Activated T-helper 1 cell treated with Interleukin-2 at 50 U/mL for 16 hours (primary cell): Measurements from ENCODE around the gene BEST1.

Experiments
- DNase-seq: peaks from one replicate; pipeline ENCODE4 v3.0.0-alpha.2; 2020; ENCODE audit warnings: low read depth

The BEST1 gene

DNA sequence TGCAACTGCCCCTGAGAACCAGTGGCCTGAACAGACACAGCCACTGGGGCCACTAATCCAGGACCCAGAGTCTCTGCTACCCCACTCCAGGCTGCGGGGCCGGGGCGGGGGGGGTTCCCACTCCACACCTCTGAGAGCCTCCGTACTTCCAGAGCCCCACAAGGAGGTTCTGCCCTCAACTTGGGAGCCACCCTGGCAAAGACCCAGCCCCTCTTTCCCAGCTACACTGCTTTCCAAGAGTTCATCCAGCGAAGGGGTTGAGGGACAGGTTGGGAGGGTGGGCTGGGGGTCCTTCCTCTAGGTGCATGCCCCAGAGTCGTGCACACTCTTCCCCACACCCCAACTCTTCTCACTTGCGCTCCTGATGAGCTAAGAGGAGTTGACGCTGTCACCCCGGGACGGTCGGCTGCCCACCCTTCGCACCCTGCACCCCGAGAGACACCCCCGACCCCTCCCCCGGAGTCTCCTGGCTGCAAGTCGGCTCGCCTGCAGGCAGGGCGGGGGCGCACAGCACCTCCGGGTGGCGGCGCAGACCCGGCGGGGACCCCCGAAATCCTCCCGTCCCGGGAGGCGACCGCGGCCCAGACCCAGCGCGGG lies 33.3 kb upstream of the BEST1 start:
- DNase-seq, result no peak

DNA sequence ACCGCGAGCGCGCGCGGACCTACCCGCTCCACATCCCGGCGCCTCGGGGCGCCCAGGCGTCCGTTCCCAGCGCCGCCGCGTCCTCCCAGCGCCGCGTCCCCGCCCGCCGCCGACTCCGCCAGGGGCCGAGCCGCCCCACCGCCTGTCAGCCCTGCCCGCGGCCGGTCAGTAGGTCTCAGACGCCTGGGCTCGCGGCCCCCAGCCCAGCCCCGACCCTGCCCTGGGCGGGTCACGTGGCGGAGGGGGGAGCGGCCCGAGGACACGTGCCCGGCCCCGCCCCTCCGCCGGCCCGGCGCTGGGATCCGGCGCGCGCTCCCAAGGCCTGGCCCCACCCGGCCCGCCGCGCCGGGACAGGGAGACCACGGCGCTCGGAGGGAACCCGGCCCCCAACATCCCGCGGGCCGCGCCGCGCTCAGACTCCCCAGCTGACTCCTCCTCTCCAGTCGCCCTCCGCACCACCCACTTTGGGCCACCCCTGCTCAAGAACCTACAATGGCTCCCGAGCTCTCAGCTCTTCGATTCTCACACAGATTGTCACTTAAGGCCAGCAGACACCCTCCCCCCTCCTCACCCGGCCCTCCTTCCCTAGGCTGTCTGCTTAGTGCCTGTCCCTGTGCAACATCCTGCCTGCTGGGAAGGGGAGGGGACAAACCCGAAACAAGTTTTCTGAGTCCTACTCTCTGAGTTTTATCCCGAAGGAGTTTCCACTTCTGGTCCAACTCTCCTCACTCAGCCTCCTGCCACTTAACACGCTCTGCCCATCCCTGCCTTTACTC lies 32.6 kb upstream of the BEST1 start, which contains the start of gene RAB3IL1:
Gene RAB3IL1, minus strand, starts transcription at position 233 of the 776 bp plus-strand sequence. Its CDS starts 199 bp downstream, at position 34.
- no peak for DNase-seq

DNA sequence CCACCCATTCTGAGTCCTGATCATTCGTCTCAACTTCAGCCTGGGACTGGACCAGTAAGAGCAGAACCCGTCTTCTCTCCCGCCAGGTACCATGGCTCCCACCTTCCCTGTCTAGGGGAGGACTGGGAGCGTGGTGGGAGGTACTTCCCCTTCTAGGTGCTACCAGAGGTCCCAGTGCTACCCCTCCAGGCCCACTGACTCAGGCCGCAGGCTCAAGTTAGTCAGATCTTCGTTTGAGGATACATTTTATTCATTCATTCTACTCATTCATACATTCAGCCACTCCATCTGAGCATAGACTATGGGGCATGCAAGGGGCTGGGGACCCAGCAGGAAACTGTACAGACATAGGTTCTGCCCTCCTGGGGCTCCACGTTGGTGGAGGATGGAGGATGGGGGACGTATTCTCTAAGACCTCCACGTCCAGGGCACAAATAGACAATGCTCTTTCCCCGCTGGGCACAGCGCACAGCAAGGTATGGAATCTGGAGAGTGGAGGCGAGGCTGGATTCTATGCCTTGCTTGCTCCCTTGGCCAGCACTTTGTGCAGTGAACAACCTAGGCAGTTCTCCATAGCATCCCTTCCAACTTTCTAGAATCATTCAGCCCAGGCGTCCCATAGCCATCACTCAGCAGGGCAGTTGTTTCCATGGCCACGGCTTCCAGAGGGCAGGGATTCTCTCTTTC lies 31.8 kb upstream of the BEST1 start:
- no peak for DNase-seq

DNA sequence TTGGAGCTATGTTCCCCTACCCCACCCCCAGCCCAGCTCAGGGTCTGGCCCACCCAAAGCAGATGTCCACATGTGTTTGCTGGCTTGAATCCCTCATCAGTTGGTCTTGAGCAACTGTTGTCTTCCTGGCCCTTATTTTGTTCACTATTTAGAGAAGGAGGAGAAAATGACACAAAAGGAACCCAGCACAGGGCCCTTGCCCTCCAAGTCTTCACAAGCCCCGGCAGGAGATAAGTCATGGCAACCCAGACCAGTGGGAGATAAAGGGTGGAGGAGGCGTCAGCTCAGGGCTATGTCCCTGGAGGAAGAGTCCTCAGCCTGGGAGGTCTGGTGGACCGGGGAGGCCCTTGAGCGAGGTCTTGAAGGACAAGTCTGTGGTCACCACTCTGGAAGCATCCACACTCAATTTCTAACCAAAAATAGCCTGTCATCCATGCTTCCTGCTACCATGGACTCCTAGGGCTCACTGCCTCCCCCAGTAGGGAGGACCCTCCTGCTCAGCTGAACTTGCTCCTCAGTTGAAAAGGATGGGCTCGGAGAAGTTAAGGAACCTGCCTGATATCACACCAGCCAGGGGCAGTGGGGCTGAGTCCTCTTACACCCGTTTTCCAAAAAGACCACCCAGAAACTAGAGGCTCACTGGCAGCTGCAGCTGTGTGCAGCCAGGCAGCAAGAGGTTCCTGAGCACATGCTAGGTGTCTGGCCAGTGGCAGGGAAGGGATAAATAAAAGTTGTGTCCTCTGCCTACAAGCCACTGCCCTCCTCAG lies 31.0 kb upstream of the BEST1 start:
- DNase-seq, result no peak

DNA sequence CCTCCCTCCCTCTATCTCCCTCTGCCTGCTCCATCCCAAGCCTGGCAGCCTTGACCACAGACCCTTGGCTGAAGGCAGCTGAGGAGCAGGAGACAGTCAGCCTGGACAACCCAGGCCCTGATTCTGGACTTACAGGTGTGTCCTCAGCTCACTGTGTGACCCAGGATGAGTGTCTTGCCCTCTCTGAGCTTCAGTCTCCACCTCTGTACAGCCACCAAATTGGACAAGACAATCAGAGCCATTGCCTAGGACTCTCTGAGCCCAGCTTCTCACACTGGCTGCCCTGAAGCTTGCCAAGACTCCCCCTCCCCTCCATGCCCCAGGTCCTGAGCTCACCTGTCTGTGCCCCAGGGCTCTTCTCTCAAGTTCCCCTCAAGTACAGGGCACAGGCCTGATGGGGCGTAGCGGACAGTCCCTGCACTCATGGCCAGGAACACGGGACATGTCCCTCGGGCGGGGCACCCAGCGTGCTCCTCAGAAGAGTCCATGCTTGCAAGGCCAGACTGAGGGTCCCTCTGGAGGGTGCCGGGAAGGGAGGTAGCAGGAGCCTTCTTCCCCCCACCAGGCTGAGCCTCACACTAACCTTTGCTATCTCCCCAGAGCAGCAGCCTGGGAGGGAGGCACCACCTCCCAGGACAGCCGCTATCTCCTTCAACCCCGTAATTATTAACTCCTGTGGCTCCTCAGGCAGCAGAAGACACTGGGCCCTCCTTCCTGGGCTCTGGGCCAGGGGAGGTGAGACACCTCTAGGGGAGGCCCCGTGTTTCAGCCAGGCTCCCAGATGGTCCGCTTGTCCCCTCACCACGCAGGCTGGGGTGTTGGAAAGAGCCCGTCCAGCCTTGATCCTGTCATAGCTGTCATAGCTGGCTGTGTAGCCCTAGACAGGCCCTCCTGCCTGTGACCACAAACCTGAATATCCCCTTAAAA lies 30.2 kb upstream of the BEST1 start:
- no peak for DNase-seq

DNA sequence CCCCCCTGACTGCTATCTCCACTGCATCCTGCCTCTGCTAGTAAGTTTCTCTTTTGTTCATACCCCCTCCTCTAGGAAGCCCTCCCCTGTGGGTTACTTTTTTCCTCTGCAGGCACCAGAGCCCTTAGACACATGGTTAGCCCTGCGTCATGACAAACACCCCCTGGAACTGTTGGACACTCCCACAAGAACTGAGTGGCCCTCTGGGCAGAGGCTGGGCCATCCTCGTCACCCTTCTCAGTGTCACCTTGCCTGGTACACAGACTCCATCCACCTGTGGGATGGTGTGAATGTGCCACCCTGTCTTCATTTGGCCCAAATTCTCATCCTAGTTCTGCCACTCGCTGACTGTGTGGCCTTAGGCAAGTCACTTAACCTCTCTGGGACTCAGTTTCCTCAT lies 28.7 kb upstream of the BEST1 start:
- DNase-seq, result no peak

DNA sequence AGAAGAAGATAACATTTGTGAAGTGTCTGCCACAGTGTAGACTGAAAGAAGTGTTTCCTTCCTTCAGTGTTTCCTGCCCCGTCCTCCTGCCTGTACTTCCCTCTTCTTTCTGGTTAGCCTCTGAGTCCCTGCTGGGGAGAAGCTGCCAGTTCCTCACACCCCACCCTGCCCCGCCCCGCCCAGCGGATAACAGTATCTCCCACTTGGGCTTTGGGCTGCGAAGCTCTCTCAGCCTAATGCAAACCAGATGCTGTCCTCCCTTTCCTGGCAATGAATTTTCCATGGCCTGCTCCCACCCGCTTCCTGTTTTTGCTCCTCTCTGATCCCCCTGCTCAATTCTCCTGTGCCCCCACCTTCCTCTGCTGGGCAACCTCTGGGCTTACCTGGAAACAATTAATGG lies 27.6 kb upstream of the BEST1 start:
- no peak for DNase-seq

DNA sequence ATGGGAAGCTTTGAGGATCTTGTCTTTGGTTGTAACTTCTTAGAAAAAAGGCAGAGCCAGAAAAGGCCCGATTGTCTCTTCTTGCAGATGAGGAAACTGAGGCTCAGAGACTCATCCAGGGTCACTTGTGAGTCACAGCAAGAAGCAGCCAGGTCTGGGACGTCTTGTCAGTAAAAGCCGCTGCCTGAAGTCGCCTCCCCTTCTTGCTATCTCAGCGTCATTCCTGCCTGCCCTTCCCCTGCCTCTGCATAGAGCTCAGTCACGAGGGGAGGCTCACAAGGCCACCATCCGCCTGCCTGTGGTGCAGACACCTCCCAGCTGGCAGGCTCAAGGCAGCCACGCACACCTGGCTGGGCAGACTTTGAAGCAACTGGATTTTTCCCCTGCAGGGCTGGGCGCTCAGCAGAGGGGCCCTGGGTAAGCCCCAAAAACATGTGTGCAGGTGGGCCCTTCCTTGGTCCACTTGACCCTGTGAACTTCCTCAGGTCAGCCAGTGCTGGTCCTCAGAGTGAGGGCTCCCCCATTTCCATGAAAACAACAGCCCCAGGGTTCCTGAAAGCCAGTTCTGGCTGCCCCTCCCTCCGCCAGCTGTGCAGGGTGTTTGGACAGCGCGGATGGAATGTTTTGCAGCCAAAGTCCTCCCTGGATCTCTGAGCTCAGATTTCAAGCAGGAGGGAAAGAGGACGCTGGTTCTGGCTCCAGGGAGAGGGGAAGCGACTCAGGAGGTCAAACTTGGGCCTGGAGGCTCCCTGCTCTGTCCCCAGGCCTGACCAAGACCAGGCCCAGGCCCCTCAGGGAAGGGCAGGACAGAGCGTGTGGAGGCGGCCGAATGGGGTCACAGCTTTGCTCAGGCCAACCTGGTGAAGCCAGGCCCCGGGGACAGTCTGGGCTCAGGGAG lies 26.7 kb upstream of the BEST1 start:
- DNase-seq, result no peak

DNA sequence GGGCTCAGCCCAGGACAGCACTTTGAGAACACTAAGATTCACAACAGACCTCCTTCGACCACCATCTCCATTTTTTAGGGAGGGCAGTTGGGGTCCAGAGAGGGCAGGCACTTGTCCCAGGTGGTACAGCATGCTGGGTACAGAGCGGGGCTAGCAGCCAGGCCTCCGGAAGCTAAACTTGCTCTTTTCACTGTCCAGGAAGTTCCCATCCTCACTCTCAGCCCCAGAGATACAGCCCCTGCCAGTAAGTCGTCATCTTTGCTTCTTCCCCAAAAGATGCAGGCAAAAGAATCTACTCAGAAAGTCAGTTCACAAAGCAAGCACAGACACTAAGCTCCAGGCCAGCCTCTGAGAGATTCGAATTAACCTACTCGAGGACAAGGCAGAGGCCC lies 26.1 kb upstream of the BEST1 start:
- no peak for DNase-seq

DNA sequence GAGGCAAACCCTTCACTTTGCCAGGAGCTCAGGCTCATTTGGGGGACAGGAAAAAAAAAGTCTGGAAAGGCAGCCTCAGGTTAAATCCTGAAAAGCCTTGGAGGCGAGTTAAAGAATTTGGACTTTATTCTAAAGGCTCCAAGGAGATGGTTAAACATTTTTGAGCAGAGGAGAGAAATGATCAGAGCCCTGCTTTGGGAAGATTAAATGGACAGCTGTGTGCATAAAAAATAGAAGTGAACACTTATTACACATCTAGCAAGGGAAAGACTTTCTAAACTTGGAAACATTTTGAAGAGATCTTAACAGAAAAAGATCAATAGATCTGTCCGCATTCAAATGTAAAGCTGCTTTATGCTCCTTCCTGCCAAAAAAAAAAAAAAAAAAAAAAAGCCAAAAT lies 24.4 kb upstream of the BEST1 start:
- DNase-seq, result no peak

DNA sequence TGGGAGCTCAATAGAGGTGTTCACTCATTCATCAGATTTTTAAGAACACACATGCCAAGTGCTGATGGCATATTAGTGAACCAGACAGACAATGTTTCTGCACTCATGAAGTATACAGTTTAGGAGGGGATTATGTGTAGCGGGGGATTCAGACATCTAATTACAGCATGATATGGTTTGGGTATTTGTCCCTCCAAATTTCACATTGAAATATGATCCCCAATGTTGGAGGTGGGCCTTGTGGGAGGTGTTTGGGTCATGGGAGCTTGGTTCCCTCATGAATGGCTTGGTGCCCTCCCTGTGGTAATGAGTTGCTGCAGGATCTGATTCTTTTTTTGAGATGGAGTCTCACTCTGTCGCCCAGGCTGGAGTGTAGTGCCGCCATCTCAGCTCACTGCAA lies 23.9 kb upstream of the BEST1 start:
- no peak for DNase-seq

DNA sequence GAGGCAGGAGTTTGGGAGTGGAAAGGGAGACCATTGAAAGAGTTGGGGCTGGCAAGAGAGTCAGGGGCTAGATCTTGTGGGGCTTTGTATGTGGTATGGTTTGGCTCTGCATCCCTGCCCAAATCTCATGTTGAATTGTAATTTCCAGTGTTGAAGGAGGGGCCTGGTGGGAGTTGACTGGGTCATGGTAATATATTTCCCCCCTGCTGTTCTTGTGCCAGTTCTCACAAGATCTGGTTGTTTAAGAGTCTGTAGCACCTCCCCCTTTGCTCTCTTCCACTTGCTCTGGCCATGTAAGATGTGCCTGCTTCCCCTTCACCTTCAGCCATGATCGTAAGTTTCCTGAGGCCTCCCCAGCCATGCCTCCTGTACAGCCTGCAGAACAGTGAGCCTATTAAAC lies 22.6 kb upstream of the BEST1 start:
- DNase-seq, result no peak

DNA sequence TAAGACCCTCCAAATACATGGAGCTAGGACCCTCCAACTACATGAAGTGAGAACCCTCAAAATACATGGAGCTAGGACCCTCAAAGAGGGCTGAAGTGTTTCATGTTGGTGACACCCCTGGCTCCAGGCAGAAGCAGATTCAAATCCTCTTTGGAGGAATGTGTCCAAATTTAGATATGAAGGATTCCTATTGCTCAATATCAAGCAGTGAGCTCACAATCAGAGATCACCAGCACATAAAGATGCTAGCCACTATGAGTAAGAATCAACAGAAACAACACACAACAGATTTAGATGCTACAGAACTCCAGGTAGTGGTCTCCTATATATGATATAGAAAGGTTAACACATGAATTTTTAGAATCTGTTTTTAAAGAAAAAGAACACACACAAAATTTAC lies 21.5 kb upstream of the BEST1 start:
- no peak for DNase-seq

DNA sequence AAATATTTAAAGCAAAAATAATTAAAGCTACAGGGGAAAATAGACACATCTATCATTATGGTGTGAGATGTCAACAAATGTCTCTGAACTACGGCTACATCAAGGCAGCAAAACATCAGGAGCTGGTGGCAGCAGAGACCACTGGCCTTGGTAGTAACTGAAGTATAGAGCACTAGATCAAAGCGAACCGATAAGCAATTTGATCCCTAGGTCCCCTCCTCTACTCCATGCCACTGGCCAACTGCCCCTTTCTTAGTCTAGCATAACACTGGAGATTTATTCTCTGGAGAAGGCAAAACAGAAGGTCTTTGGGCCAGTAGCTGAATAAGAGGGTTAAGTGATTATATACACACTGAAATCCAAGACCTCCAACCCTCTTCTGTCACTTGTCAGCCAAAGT lies 19.2 kb upstream of the BEST1 start:
- no peak for DNase-seq

DNA sequence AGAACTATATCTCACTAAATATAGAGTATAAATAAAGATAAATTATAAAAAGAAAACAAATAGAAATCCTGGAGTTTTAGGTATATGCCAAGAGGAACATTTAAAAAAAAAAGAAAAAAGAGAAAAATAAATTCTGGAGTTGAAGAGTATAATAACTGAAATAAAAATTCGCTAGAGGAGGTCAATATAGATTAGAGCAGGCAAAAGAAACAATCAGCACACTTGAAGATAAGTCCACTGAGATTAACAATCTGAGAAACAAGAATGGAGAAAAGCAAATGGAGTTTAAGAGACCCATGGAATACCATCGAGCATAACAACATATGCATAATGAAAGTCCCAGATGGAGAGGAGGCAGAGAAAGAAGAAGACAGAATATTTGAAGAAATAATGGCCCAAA lies 14.3 kb upstream of the BEST1 start:
- DNase-seq, result no peak

DNA sequence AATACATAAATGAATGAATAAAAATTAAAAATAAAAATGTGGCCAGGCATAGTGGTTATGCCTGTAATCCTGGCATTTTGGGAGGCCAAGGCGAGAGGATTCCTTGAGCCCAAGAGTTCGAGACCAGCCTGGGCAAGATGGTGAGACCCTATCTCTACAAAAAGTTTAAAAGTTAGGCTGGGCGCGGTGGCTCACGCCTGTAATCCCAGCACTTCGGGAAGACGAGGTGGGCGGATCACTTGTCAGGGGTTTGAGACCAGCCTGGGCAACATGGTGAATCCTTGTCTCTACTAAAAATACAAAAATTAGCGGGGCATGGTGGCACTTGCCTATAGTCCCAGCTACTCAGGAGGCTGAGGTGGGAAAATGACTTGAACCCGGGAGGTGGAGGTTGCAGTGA lies 9.7 kb upstream of the BEST1 start:
- no peak for DNase-seq

DNA sequence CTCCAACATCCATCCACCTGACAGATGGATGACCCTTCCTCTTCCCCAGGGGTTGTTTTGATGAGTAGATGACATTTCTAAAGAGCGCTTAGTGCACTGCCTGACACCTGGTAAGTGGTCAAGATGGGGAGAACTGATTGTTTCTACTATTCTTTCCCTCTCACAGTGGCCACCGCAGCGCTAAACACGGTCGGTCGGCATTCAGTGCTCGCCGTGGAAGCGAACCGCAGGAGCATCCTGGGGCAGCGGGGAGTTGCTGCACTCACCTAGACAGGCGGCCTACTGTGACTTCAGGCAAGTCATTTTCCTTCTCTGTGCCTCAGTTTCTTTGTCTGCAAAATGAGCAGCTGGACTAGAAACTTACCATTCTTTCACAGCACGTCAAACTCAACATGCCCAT lies 5.0 kb upstream of the BEST1 start:
- DNase-seq, result no peak

DNA sequence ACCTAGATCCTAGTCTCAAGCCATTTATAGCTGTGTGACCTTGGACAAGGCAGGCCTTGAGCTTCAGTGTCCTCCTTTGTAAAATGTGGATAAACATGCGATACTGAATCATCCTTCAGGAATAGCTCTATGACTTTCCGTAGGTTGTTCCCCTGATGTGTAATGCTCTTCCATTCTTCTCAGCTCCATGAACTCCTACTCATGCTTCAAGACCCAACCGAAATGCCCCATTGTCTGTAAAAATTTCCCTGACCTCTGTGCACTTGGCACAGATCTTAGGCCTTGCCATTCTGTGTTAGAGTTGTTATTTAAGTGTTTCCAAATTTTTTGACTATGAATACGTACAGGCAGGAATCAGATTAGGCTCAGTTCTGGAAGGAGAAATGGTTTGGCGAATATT lies 3.3 kb upstream of the BEST1 start:
- DNase-seq, result no peak

DNA sequence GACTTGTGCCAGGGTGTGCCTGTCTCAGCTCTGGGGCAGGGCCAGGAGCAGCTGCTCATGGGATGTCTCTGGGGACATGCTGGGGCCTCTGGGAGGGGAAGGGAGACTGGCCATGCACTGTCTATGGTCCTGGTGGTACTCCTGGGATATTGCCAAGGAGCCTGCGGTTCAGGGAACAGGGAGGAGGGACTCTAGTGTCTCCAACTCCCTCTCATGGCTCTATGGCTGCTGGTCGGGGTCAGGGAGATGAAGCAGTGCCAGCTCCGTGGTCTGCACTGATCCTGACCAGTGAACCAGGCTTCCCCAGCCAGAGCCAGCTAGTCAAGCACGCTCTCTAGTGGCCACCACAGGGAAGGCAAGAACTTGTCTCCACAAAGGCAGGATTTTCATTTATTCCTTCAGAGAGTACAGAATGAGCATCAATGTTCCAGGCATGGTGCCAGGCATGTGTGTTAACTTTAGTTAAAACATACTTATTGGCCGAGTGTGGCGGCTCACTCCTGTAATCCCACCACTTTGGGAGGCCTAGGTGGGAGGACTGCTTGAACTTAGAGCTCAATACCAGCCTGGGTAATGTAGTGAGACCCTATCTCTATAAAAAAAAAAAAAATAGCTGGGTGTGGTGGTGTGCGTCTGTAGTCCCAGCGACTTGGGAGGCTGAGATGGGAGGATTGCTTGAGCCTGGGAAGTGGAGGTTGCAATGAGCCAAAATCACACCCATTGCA lies 2.5 kb upstream of the BEST1 start:
- peak; percentile 35 for DNase-seq

DNA sequence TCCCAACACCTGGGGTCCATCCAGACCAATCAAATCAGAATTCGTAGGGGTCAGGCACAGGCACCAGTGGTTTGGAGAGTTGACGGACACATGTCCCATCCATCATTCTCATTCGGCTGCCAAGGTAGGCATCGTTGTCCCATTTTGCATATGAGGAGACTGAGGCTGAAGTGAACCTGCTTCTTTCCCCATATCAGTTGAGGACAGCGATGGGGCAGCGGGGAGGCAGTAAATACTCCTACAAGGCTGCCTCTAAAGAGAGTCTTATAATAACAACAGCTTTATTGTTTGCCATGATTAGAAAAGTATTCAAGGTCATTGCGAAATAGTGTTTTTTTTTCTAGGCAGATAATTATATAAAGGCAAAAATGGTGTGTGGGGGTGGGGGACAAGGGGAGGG lies 1.6 kb upstream of the BEST1 start:
- DNase-seq, result no peak
